ENCODE results near the gene RNPEPL1. TPM values are rescaled to one million over a fixed set of nuclear protein-coding genes. Genes with fewer than 3 reads are reported as not detected.

Gene RNPEPL1
- total RNA-seq, 1 experiment from 2014 or later = 22.6 TPM

- Histone ChIP-seq H3K36me3 (ENCODE audit: control insufficient read depth, insufficient read depth, low read length) (peaks cover 3% of the 10 kb centered on the region), H3K4me1 (no peaks in the 10 kb centered on the region), H3K9me3 (peaks cover 14% of the 10 kb centered on the region), H3K27me3 (replicated peaks; ENCODE audit: control insufficient read depth, insufficient read depth, low read length) (no peaks in the 10 kb centered on the region), H3K4me3 (ENCODE audit: low read depth, low read length) (no peak overlapping the region)
- Mint-ChIP-seq H3K36me3 (ENCODE audit: insufficient read depth, unreplicated experiment) (peaks cover 17% of the 10 kb centered on the region), H3K4me3 (ENCODE audit: unreplicated experiment) (no peak overlapping the region), H3K27me3 (ENCODE audit: insufficient read depth, unreplicated experiment) (no peaks in the 10 kb centered on the region), H3K4me1 (ENCODE audit: low read depth, unreplicated experiment) (no peaks in the 10 kb centered on the region), H3K27ac (ENCODE audit: unreplicated experiment) (no peak overlapping the region), H3K9me3 (ENCODE audit: unreplicated experiment) (peaks cover 41% of the 10 kb centered on the region)
- DNase-seq = no peak
- ChIA-PET CTCF (no interaction called here), POLR2A (no interaction called here)
- no TSS peak for BruUV-seq (replicated peaks)
- intact Hi-C loops (cut with micrococcal nuclease; ENCODE audit: unreplicated experiment) = no loop called here
- TF ChIP-seq CTCF (IDR thresholded peaks at IDR 0.05; ENCODE audit: insufficient read depth in 1 of 2, low read depth in 1 of 2, low read length in 1 of 2, severe bottlenecking in 1 of 2, unreplicated experiment in 1 of 2) = no peak
These were observed 39.8 kb upstream of the RNPEPL1 start for GRCh38 chr2:240528406-240529040.

- H3K9me3 ChIP-seq = peaks cover 14% of the 10 kb centered on the region
- no peaks in the 10 kb centered on the region for H3K27me3 ChIP-seq (replicated peaks; ENCODE audit: control insufficient read depth, insufficient read depth, low read length)
- H3K4me3 ChIP-seq (ENCODE audit: low read depth, low read length) = no peak overlapping the region
- Mint-ChIP-seq H3K27me3 (ENCODE audit: insufficient read depth, unreplicated experiment) (no peaks in the 10 kb centered on the region), H3K4me3 (ENCODE audit: unreplicated experiment) (no peak overlapping the region), H3K9me3 (ENCODE audit: unreplicated experiment) (peaks cover 41% of the 10 kb centered on the region), H3K36me3 (ENCODE audit: insufficient read depth, unreplicated experiment) (peaks cover 16% of the 10 kb centered on the region), H3K27ac (ENCODE audit: unreplicated experiment) (no peak overlapping the region), H3K4me1 (ENCODE audit: low read depth, unreplicated experiment) (no peaks in the 10 kb centered on the region)
- no peaks in the 10 kb centered on the region for H3K4me1 ChIP-seq
- ChIA-PET CTCF (no interaction called here), POLR2A (no interaction called here)
- no peak for DNase-seq
- peaks cover 3% of the 10 kb centered on the region for H3K36me3 ChIP-seq (ENCODE audit: control insufficient read depth, insufficient read depth, low read length)
- TF ChIP-seq CTCF (IDR thresholded peaks at IDR 0.05; ENCODE audit: insufficient read depth in 1 of 2, low read depth in 1 of 2, low read length in 1 of 2, severe bottlenecking in 1 of 2, unreplicated experiment in 1 of 2) = no peak
- BruUV-seq (replicated peaks) = no TSS peak
- intact Hi-C loops (cut with micrococcal nuclease; ENCODE audit: unreplicated experiment) = no loop called here
These were observed 38.8 kb upstream of the RNPEPL1 start for GRCh38 chr2:240529344-240529999.

GRCh38 chr2:240530181-240530580 lies 38.1 kb upstream of the RNPEPL1 start:
- no peak for DNase-seq
- BruUV-seq (replicated peaks) = no TSS peak
- H3K9me3 Mint-ChIP-seq (ENCODE audit: unreplicated experiment) = peaks cover 35% of the 10 kb centered on the region

More at GRCh38 chr2:240530181-240530580, 38.1 kb upstream of the RNPEPL1 start:
- H3K4me3 Mint-ChIP-seq (ENCODE audit: unreplicated experiment) = no peak overlapping the region
- no peak for TF ChIP-seq CTCF (IDR thresholded peaks at IDR 0.05; ENCODE audit: insufficient read depth in 1 of 2, low read depth in 1 of 2, low read length in 1 of 2, severe bottlenecking in 1 of 2, unreplicated experiment in 1 of 2)
- H3K4me3 ChIP-seq (ENCODE audit: low read depth, low read length) = no peak overlapping the region
- H3K9me3 ChIP-seq = peaks cover 13% of the 10 kb centered on the region
- H3K4me1 Mint-ChIP-seq (ENCODE audit: low read depth, unreplicated experiment) = no peaks in the 10 kb centered on the region
- ChIA-PET POLR2A (no interaction called here), CTCF (no interaction called here)
- peaks cover 3% of the 10 kb centered on the region for H3K36me3 ChIP-seq (ENCODE audit: control insufficient read depth, insufficient read depth, low read length)
- no peak overlapping the region for H3K27ac Mint-ChIP-seq (ENCODE audit: unreplicated experiment)
- no peaks in the 10 kb centered on the region for H3K27me3 Mint-ChIP-seq (ENCODE audit: insufficient read depth, unreplicated experiment)
- H3K36me3 Mint-ChIP-seq (ENCODE audit: insufficient read depth, unreplicated experiment) = peaks cover 11% of the 10 kb centered on the region
- H3K4me1 ChIP-seq = 0 out of 2 replicates have a peak, but pooled peaks cover 2% of the 10 kb centered on the region
- H3K27me3 ChIP-seq (replicated peaks; ENCODE audit: control insufficient read depth, insufficient read depth, low read length) = no peaks in the 10 kb centered on the region
- intact Hi-C loops (cut with micrococcal nuclease; ENCODE audit: unreplicated experiment) = no loop called here
